ENCODE data around the gene MUC13. TPM values are rescaled to one million over a fixed set of nuclear protein-coding genes. Genes with fewer than 3 reads are reported as not detected.

The MUC13 gene
- total and polyA plus RNA-seq, 7 experiments from 2014 or later = not detected

DNA sequence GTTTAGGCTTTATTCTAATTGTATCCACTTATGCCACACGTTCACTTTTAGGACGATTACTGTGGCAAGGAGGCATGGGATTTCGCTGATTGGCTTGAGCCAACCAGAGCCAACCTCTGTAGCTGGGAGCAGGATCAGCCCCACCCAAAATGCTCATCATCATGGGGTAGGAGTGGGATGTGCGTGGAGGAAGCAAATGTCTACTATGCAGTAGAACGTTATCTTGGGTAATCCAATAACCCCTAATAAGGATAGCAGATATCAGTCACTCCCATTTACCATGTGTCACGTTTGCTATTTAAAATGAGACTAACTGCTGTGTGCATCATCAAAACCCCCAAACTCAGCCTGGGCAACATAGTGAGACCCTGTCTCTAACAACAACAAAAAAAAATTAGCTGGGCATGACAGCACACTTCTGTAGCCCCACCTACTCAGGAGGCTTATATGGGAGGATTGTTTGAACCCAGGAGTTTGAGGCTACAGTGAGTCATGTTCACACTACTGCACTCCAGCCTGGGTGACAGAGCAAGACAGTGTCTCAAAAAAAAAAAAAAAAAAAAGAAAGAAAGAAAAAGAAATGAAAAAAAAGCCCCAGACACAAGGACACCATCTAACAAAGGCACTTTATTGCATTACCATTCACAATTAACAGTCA lies 29.6 kb downstream of the MUC13 start:
- Mint-ChIP-seq H3K4me3 (no peak overlapping the region), H3K27ac (no peak overlapping the region), H3K4me1 (peaks cover 0 to 11% (median 8%) of the 10 kb centered on the region in 7 donors), H3K9me3 (no peaks in the 10 kb centered on the region), H3K27me3 (peaks cover 4 to 21% (median 14%) of the 10 kb centered on the region in 5 donors), H3K36me3 (no peaks in the 10 kb centered on the region)
- ChIA-PET POLR2A (no interaction called here), CTCF (interaction anchor here (5.1 kb wide), 1 partner anchor 144 kb away, joined by 73 read pairs; no protein-coding TSS in a partner anchor)
- ATAC-seq (no peak), DNase-seq (no peak)
- Histone ChIP-seq H3K27me3 (ENCODE audit: control insufficient read depth in 2 of 2, insufficient read depth in 2 of 2, low read length in 2 of 2) (no peaks in the 10 kb centered on the region), H3K4me3 (ENCODE audit: low read length) (no peak overlapping the region), H3K4me1 (ENCODE audit: control insufficient read depth in 2 of 2, insufficient read depth in 2 of 2, low read length in 2 of 2) (peaks cover 0 to 3% of the 10 kb centered on the region in 2 donors), H3K27ac (ENCODE audit: low read depth, low read length) (no peak overlapping the region), H3K36me3 (ENCODE audit: control insufficient read depth in 2 of 3, insufficient read depth in 3 of 3, low read length in 3 of 3) (no peaks in the 10 kb centered on the region), H3K9me3 (ENCODE audit: control insufficient read depth in 2 of 3, low read length in 3 of 3) (no peaks in the 10 kb centered on the region)
- intact Hi-C loops (cut with micrococcal nuclease) = no loop called here

GRCh38 chr3:124903896-124904834 lies 30.4 kb downstream of the MUC13 start:
- no peaks in the 10 kb centered on the region for H3K9me3 ChIP-seq (ENCODE audit: control insufficient read depth in 2 of 3, low read length in 3 of 3)
- peaks cover 4 to 21% (median 14%) of the 10 kb centered on the region in 5 donors for H3K27me3 Mint-ChIP-seq
- POLR2A ChIA-PET = no interaction called here
- H3K36me3 ChIP-seq (ENCODE audit: control insufficient read depth in 2 of 3, insufficient read depth in 3 of 3, low read length in 3 of 3) = no peaks in the 10 kb centered on the region
- peaks cover 0 to 3% of the 10 kb centered on the region in 2 donors for H3K4me1 ChIP-seq (ENCODE audit: control insufficient read depth in 2 of 2, insufficient read depth in 2 of 2, low read length in 2 of 2)
- no peaks in the 10 kb centered on the region for H3K36me3 Mint-ChIP-seq
- H3K4me1 Mint-ChIP-seq = peaks cover 0 to 11% (median 8%) of the 10 kb centered on the region in 7 donors
- no peak overlapping the region for H3K4me3 ChIP-seq (ENCODE audit: low read length)
- intact Hi-C loops (cut with micrococcal nuclease) = no loop called here
- no peaks in the 10 kb centered on the region for H3K27me3 ChIP-seq (ENCODE audit: control insufficient read depth in 2 of 2, insufficient read depth in 2 of 2, low read length in 2 of 2)
- no peak overlapping the region for H3K27ac Mint-ChIP-seq
- CTCF ChIA-PET = interaction anchor here (0.6 to 5.1 kb wide), 2 partner anchors 144 to 534 kb away, joined by 6 to 73 read pairs; no protein-coding TSS in a partner anchor
- ATAC-seq (no peak), DNase-seq (no peak)
- H3K9me3 Mint-ChIP-seq = no peaks in the 10 kb centered on the region
- no peak overlapping the region for H3K27ac ChIP-seq (ENCODE audit: low read depth, low read length)
- no peak overlapping the region for H3K4me3 Mint-ChIP-seq

DNA sequence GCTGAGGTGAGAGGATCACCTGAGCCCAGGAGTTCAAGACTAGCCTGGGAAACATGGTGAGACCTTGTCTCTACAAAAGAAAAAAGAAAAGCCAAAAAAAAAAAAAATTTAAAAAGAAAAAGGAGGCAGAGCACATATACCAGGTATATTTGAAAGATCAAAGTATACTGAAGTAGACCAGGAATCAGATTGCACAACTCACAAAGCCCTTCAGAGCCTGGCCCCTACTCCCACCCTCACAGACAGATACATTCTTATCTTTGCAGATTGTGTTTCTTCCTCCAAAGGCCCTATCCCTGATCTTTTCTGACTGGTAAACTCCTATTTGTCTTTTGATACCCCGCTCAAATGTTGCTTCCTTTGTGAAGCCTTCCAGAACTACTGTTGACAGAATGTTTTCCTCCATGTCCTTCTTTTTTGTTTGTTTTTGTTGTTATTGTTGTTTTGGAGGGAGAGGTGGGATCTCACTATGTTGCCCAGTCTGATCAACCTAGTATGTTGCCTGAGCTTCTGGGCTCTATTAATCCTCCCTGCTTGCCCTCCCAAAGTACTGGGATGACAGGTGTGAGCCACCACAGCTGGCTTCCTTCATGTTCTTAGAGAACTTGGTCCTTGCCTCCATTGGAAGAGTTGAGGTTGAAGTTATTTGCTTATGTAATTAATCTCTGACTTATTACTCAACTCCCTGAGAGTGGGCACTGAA lies 37.6 kb downstream of the MUC13 start:
- H3K4me1 Mint-ChIP-seq = peaks cover 0 to 11% (median 8%) of the 10 kb centered on the region in 7 donors
- H3K27ac Mint-ChIP-seq = no peak overlapping the region
- no peak overlapping the region for H3K4me3 Mint-ChIP-seq

DNA sequence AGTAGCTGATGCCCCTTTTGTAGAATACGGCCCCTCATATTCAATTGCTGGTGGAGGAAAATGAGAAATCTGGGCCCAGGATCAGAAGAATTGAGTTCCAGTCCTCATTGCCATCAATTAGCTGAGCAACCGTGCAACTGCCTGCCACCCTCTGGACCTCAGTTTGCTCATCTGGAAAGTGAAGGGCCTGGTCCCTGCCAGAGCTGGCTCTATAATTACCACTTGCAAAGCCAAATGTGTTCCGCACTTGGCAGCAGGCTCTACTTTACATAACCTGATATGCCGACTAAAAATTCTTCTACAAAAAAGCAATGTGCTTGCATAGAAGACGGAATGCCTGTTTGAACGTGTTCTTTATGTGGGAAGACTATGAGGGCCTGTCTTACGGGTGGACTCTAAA lies 38.8 kb downstream of the MUC13 start:
- H3K36me3 Mint-ChIP-seq = peaks cover 0 to 4% (median 0%) of the 10 kb centered on the region in 5 donors
- Histone ChIP-seq H3K4me1 (ENCODE audit: control insufficient read depth in 2 of 2, insufficient read depth in 2 of 2, low read length in 2 of 2) (no peaks in the 10 kb centered on the region), H3K36me3 (ENCODE audit: control insufficient read depth in 2 of 3, insufficient read depth in 3 of 3, low read length in 3 of 3) (no peaks in the 10 kb centered on the region), H3K27me3 (ENCODE audit: control insufficient read depth in 2 of 2, insufficient read depth in 2 of 2, low read length in 2 of 2) (no peaks in the 10 kb centered on the region), H3K27ac (ENCODE audit: low read depth, low read length) (no peak overlapping the region), H3K9me3 (ENCODE audit: control insufficient read depth in 2 of 3, low read length in 3 of 3) (no peaks in the 10 kb centered on the region), H3K4me3 (ENCODE audit: low read length) (no peak overlapping the region)
- H3K4me3 Mint-ChIP-seq = no peak overlapping the region
- ATAC-seq (no peak), DNase-seq (no peak)
- no peak overlapping the region for H3K27ac Mint-ChIP-seq
- POLR2A ChIA-PET = no interaction called here
- H3K4me1 Mint-ChIP-seq = peaks cover 0 to 9% (median 5%) of the 10 kb centered on the region in 7 donors
- peaks cover 0 to 14% (median 5%) of the 10 kb centered on the region in 5 donors for H3K27me3 Mint-ChIP-seq
- CTCF ChIA-PET = interaction anchor here (0.6 kb wide), 1 partner anchor 108 kb away, joined by 3 read pairs; no protein-coding TSS in a partner anchor
- H3K9me3 Mint-ChIP-seq = no peaks in the 10 kb centered on the region
- intact Hi-C loops (cut with micrococcal nuclease) = no loop called here

More for the DNA sequence above, 37.6 kb downstream of the MUC13 start:
- ATAC-seq (no peak), DNase-seq (no peak)
- H3K36me3 Mint-ChIP-seq = peaks cover 0 to 4% (median 0%) of the 10 kb centered on the region in 5 donors
- H3K4me3 ChIP-seq (ENCODE audit: low read length) = no peak overlapping the region
- no peaks in the 10 kb centered on the region for H3K9me3 ChIP-seq (ENCODE audit: control insufficient read depth in 2 of 3, low read length in 3 of 3)
- ChIA-PET CTCF (no interaction called here), POLR2A (no interaction called here)
- peaks cover 0 to 3% of the 10 kb centered on the region in 2 donors for H3K4me1 ChIP-seq (ENCODE audit: control insufficient read depth in 2 of 2, insufficient read depth in 2 of 2, low read length in 2 of 2)
- peaks cover 0 to 16% (median 1%) of the 10 kb centered on the region in 5 donors for H3K27me3 Mint-ChIP-seq
- H3K27ac ChIP-seq (ENCODE audit: low read depth, low read length) = no peak overlapping the region
- H3K9me3 Mint-ChIP-seq = no peaks in the 10 kb centered on the region
- no peaks in the 10 kb centered on the region for H3K36me3 ChIP-seq (ENCODE audit: control insufficient read depth in 2 of 3, insufficient read depth in 3 of 3, low read length in 3 of 3)
- intact Hi-C loops (cut with micrococcal nuclease) = no loop called here
- H3K27me3 ChIP-seq (ENCODE audit: control insufficient read depth in 2 of 2, insufficient read depth in 2 of 2, low read length in 2 of 2) = no peaks in the 10 kb centered on the region

DNA sequence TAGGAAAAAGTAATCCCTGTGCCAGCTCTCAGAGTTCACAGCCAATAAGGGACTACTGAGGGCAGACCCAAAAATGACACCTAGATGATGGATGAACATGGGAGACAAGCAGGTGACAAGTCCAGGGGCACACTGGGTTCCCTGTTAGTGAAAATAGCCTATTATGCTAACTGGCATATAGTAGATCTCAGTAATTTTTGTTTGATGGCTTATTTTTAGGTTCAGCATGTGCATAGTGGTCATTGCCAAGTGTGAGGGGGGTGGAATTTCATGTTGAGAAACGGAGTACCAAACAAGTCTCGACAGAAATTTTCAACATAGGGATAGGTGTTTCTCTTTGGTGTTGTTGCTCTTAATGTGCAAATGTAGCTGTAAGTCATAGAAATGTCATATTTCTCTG lies 41.0 kb downstream of the MUC13 start:
- no peaks in the 10 kb centered on the region for H3K9me3 ChIP-seq (ENCODE audit: control insufficient read depth in 2 of 3, low read length in 3 of 3)
- no peaks in the 10 kb centered on the region for H3K4me1 ChIP-seq (ENCODE audit: control insufficient read depth in 2 of 2, insufficient read depth in 2 of 2, low read length in 2 of 2)
- no peaks in the 10 kb centered on the region for H3K27me3 ChIP-seq (ENCODE audit: control insufficient read depth in 2 of 2, insufficient read depth in 2 of 2, low read length in 2 of 2)
- intact Hi-C loops (cut with micrococcal nuclease) = no loop called here
- ChIA-PET CTCF (no interaction called here), POLR2A (no interaction called here)
- no peaks in the 10 kb centered on the region for H3K36me3 ChIP-seq (ENCODE audit: control insufficient read depth in 2 of 3, insufficient read depth in 3 of 3, low read length in 3 of 3)
- Mint-ChIP-seq H3K27me3 (peaks cover 15 to 33% (median 23%) of the 10 kb centered on the region in 5 donors), H3K27ac (no peak overlapping the region), H3K4me3 (no peak overlapping the region), H3K36me3 (peaks cover 0 to 4% (median 0%) of the 10 kb centered on the region in 5 donors), H3K9me3 (no peaks in the 10 kb centered on the region), H3K4me1 (no peaks in the 10 kb centered on the region)
- no peak overlapping the region for H3K27ac ChIP-seq (ENCODE audit: low read depth, low read length)
- DNase-seq = no peak
- H3K4me3 ChIP-seq (ENCODE audit: low read length) = no peak overlapping the region
- ATAC-seq = no peak

DNA sequence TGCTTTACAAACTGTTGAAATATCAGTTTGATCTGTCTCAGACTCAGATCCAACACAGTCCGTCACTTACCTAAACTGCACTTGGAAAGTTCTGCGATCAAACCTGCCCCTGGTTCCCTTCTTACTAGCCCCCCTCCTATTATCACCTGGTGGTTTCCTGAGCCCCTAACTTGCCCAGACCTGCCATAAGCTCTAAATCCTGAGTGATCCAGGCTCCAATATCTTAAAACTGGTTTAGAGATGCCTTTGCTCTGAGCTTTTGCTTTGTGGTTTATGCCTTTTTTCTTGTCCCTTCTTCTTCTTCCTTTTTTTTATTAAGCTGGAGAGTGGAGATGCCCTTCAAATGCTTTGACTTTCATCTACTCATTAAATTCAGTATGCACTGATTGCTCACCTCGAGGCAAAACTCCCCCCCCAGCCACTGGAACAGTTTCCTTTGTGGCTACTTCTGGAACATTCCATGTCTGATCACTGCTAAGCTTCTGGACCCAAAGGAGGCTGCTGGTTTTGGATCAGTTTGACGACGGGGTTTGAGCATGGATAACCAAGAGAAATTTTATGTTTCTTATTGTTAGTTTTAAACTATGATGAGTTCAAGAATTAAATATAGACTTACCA lies 43.9 kb downstream of the MUC13 start:
- Histone ChIP-seq H3K36me3 (ENCODE audit: control insufficient read depth in 2 of 3, insufficient read depth in 3 of 3, low read length in 3 of 3) (no peaks in the 10 kb centered on the region), H3K27ac (ENCODE audit: low read depth, low read length) (no peak overlapping the region), H3K9me3 (ENCODE audit: control insufficient read depth in 2 of 3, low read length in 3 of 3) (no peaks in the 10 kb centered on the region), H3K4me1 (ENCODE audit: control insufficient read depth in 2 of 2, insufficient read depth in 2 of 2, low read length in 2 of 2) (no peaks in the 10 kb centered on the region), H3K4me3 (ENCODE audit: low read length) (no peak overlapping the region), H3K27me3 (ENCODE audit: control insufficient read depth in 2 of 2, insufficient read depth in 2 of 2, low read length in 2 of 2) (peaks cover 0 to 5% of the 10 kb centered on the region in 2 donors)
- H3K27ac Mint-ChIP-seq = no peak overlapping the region
- H3K9me3 Mint-ChIP-seq = no peaks in the 10 kb centered on the region
- intact Hi-C loops (cut with micrococcal nuclease) = no loop called here
- H3K4me1 Mint-ChIP-seq = peaks cover 0 to 11% (median 7%) of the 10 kb centered on the region in 7 donors
- peaks cover 0 to 4% (median 0%) of the 10 kb centered on the region in 5 donors for H3K36me3 Mint-ChIP-seq
- CTCF ChIA-PET = no interaction called here
- ATAC-seq (no peak), DNase-seq (no peak)
- peaks cover 27 to 40% (median 36%) of the 10 kb centered on the region in 5 donors for H3K27me3 Mint-ChIP-seq
- H3K4me3 Mint-ChIP-seq = peak overlapping the region in 1 of 10 donors; percentile 20
- POLR2A ChIA-PET = no interaction called here
